Endodermal cell (in vitro differentiated cells): ENCODE data around the gene NME7. TPM values are rescaled to one million over a fixed set of nuclear protein-coding genes. Genes with fewer than 3 reads are reported as not detected.

ENCODE experiments used
- DNase-seq: peaks from one replicate; pipeline ENCODE4 v3.0.0-alpha.2; 2017
- H3K27ac ChIP-seq: 2 replicates; pipeline ENCODE4 v1.5.1; 2013; ENCODE audit warnings: mild to moderate bottlenecking, low read depth, low read length, moderate library complexity
- H3K27me3 ChIP-seq: 2 replicates; pipeline ENCODE4 v1.6.1; 2013; ENCODE audit warnings: mild to moderate bottlenecking, low read length, moderate library complexity; ENCODE audit not compliant: insufficient read depth, control insufficient read depth, poor library complexity, severe bottlenecking
- H3K36me3 ChIP-seq: 2 replicates; pipeline ENCODE4 v1.7.0; 2013; ENCODE audit warnings: mild to moderate bottlenecking, low read length, moderate library complexity; ENCODE audit not compliant: control insufficient read depth, insufficient read depth
- H3K4me1 ChIP-seq: one replicate; pipeline ENCODE4 v1.7.0; 2013; ENCODE audit warnings: low read length; ENCODE audit not compliant: control insufficient read depth, insufficient read depth
- H3K4me3 ChIP-seq: 2 replicates; pipeline ENCODE4 v1.5.1; 2013; ENCODE audit warnings: mild to moderate bottlenecking, low read length, moderate library complexity
- H3K9ac ChIP-seq: 2 replicates; pipeline ENCODE4 v1.6.1; 2013; ENCODE audit warnings: mild to moderate bottlenecking, low read length, moderate library complexity; ENCODE audit not compliant: poor library complexity, severe bottlenecking; ENCODE audit errors: extremely low read depth
- H3K9me3 ChIP-seq: 2 replicates; pipeline ENCODE4 v1.6.1; 2013; ENCODE audit warnings: mild to moderate bottlenecking, low read length, moderate library complexity; ENCODE audit not compliant: control insufficient read depth
- H3K27ac Mint-ChIP-seq: 2 replicates; pipeline ENCODE4 v1.8.0; 2020; ENCODE audit warnings: mixed read lengths
- H3K27me3 Mint-ChIP-seq: 2 replicates; pipeline ENCODE4 v1.8.0; 2021; ENCODE audit warnings: mild to moderate bottlenecking, mixed read lengths; ENCODE audit not compliant: insufficient read depth
- H3K36me3 Mint-ChIP-seq: 2 replicates; pipeline ENCODE4 v1.8.0; 2020; ENCODE audit warnings: low read depth, mixed read lengths
- H3K4me1 Mint-ChIP-seq: 2 replicates; pipeline ENCODE4 v1.8.0; 2020; ENCODE audit warnings: mixed read lengths
- H3K4me3 Mint-ChIP-seq: 2 replicates; pipeline ENCODE4 v1.8.0; 2020; ENCODE audit warnings: mild to moderate bottlenecking, moderate library complexity, mixed read lengths
- H3K9me3 Mint-ChIP-seq: 2 replicates; pipeline ENCODE4 v1.8.0; 2020; ENCODE audit warnings: mild to moderate bottlenecking, mixed read lengths
- WGBS, 2 experiments: methylation state at CpG; one replicate each; pipeline versions ENCODE4 v1.1.5 to v1.1.7; 2013; ENCODE audit warnings: missing lambda C conversion rate in 2 of 2, mixed read lengths in 1 of 2; ENCODE audit not compliant: insufficient coverage in 1 of 2, insufficient read length in 1 of 2; 5-methylcytosine and 5-hydroxymethylcytosine counted together
- total RNA-seq, 2 donors: library from RNA; stranded (reverse); fragmentation: NEBNext Ultra II Directional in 1 of 2; extraction: Animal tissue kit (Norgen Biotek cat#: 25700) in 1 of 2; gene quantifications; 2 replicates in 1 of 2; 3 replicates in 1 of 2; pipeline ENCODE4 v1.2.1, GENCODE V29; 2021
- TF ChIP-seq, protein P1 (sequence below): fragments of 200-600 bp; sonication (generic); conservative IDR thresholded peaks from 2 replicates; pipeline ENCODE4 v1.5.0; 2021; ENCODE audit warnings: antibody characterized with exemption, mild to moderate bottlenecking

NME7 gene
- total RNA-seq, 2 donors from 2014 or later = 28.1 to 32.3 TPM

GRCh38 chr1:169387399-169387798 lies 19.8 kb upstream of the NME7 start:
- peaks cover 44% of the 10 kb centered on the region for H3K36me3 Mint-ChIP-seq
- H3K27me3 Mint-ChIP-seq = no peaks in the 10 kb centered on the region
- no peak overlapping the region for H3K4me3 ChIP-seq
- peaks cover 3% of the 10 kb centered on the region for H3K9me3 Mint-ChIP-seq
- peaks cover 18% of the 10 kb centered on the region for H3K9me3 ChIP-seq
- H3K9ac ChIP-seq = no peak overlapping the region
- no peak overlapping the region for H3K27ac ChIP-seq
- H3K4me1 Mint-ChIP-seq = no peaks in the 10 kb centered on the region
- H3K36me3 ChIP-seq = peaks cover 81% of the 10 kb centered on the region
- TF ChIP-seq, protein P1, sequence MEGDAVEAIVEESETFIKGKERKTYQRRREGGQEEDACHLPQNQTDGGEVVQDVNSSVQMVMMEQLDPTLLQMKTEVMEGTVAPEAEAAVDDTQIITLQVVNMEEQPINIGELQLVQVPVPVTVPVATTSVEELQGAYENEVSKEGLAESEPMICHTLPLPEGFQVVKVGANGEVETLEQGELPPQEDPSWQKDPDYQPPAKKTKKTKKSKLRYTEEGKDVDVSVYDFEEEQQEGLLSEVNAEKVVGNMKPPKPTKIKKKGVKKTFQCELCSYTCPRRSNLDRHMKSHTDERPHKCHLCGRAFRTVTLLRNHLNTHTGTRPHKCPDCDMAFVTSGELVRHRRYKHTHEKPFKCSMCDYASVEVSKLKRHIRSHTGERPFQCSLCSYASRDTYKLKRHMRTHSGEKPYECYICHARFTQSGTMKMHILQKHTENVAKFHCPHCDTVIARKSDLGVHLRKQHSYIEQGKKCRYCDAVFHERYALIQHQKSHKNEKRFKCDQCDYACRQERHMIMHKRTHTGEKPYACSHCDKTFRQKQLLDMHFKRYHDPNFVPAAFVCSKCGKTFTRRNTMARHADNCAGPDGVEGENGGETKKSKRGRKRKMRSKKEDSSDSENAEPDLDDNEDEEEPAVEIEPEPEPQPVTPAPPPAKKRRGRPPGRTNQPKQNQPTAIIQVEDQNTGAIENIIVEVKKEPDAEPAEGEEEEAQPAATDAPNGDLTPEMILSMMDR = no peak
- DNase-seq = no peak
- H3K4me3 Mint-ChIP-seq = no peak overlapping the region
- H3K27ac Mint-ChIP-seq = no peak overlapping the region
- no peaks in the 10 kb centered on the region for H3K27me3 ChIP-seq
- no peaks in the 10 kb centered on the region for H3K4me1 ChIP-seq

DNA sequence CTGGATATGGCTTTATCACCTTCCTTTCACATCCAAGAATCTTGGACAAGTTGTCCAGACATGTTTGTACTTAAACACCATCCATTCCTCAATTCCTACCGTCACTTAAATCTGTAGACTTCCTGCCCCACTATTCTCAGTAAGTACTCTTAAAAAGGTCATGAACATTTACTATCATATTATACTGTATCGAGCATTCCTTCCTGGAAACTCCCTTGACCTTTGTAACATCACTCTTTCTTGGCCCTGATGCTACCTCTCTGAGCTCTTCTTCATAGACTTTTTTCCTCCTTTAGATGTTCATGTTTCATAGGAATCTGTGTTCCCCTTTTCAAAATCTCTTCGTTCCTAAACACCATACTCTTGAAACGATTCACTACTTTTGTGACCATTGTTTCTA lies 15.9 kb upstream of the NME7 start:
- no peak overlapping the region for H3K27ac ChIP-seq
- WGBS, 2 experiments = 77 to 100% methylated on average over 2 to 4 of the region's 4 CpGs
- Mint-ChIP-seq H3K27ac (no peak overlapping the region), H3K9me3 (no peaks in the 10 kb centered on the region), H3K4me3 (no peak overlapping the region), H3K4me1 (no peaks in the 10 kb centered on the region), H3K36me3 (peaks cover 31% of the 10 kb centered on the region), H3K27me3 (no peaks in the 10 kb centered on the region)
- H3K9me3 ChIP-seq = no peaks in the 10 kb centered on the region
- TF ChIP-seq, protein P1 = no peak
- no peaks in the 10 kb centered on the region for H3K27me3 ChIP-seq
- H3K9ac ChIP-seq = no peak overlapping the region
- DNase-seq = no peak
- H3K36me3 ChIP-seq = peaks cover 72% of the 10 kb centered on the region
- no peak overlapping the region for H3K4me3 ChIP-seq
- H3K4me1 ChIP-seq = no peaks in the 10 kb centered on the region

DNA sequence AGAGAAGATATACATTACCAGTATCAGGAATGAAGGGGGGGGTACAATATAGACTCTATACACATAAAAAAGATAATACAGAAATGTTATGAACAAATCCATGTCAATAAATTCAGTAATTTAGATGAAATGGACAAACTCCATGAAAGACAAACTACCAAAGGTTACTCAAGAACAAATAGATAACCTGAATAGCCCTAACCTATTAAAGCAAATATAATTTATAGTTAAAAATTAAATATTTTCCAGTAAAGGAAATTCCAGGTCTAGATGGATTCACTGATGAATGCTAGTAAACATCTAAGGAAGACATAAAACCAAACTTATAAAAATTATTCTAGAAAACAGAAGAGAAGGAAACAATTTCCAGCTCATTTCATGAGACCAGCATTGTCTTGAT lies 13.6 kb upstream of the NME7 start:
- H3K4me3 Mint-ChIP-seq = no peak overlapping the region
- H3K36me3 ChIP-seq = peaks cover 76% of the 10 kb centered on the region

More for the DNA sequence above, 13.6 kb upstream of the NME7 start:
- Mint-ChIP-seq H3K36me3 (peaks cover 27% of the 10 kb centered on the region), H3K4me1 (no peaks in the 10 kb centered on the region), H3K27me3 (no peaks in the 10 kb centered on the region), H3K27ac (no peak overlapping the region), H3K9me3 (no peaks in the 10 kb centered on the region)
- H3K27ac ChIP-seq = no peak overlapping the region
- H3K4me1 ChIP-seq = no peaks in the 10 kb centered on the region
- H3K9me3 ChIP-seq = no peaks in the 10 kb centered on the region
- no peak overlapping the region for H3K4me3 ChIP-seq
- TF ChIP-seq, protein P1 = no peak
- DNase-seq = no peak
- H3K27me3 ChIP-seq = no peaks in the 10 kb centered on the region
- no peak overlapping the region for H3K9ac ChIP-seq
